HepG2 (cell line): ENCODE measurements around the gene UBXN6. TPM values are rescaled to one million over a fixed set of nuclear protein-coding genes. Genes with fewer than 3 reads are reported as not detected.

Experiments used
- ATAC-seq: fragments of 200-7000 bp; cut with Tn5 transposase; 3 replicates; pipeline ENCODE4 v1.9.1; 2020; ENCODE audit warnings: mild to moderate bottlenecking, moderate library complexity
- BruUV-seq: library from RNA; stranded (reverse); fragments of 400-500 nt; replicated peaks from 2 replicates; lab custom pipeline; 2021; lab: Mats Ljungman, UMichigan
- CTCF ChIA-PET: fragments of 300-600 bp; formaldehyde crosslinking; extraction: SDS; loops from one replicate; lab custom pipeline; 2021; ENCODE audit warnings: low total read pairs, inconsistent platforms, low intra/inter-chr PET ratio; lab: Yijun Ruan, JAX
- POLR2A ChIA-PET: fragments of 350-600 bp; sonication (Branson Sonifier 250); formaldehyde crosslinking; loops from one replicate; lab custom pipeline; 2020; ENCODE audit warnings: antibody characterized with exemption, inconsistent platforms; lab: Yijun Ruan, JAX
- DNase-seq: peaks from one replicate; pipeline ENCODE4 v3.0.0-alpha.2; 2015; ENCODE audit warnings: low spot score
- FAIRE-seq: peaks from 3 replicates; lab custom pipeline; 2011; peaks lifted over from hg19 to GRCh38; lab: Jason Lieb, UNC
- H2AFZ ChIP-seq: one replicate; pipeline ENCODE4 v1.6.1; 2011; ENCODE audit warnings: low read length, inconsistent platforms
- H3K27ac ChIP-seq: fragments of 300-600 bp; 3 replicates; pipeline ENCODE4 v1.8.0; 2011; ENCODE audit warnings: mixed run types, mild to moderate bottlenecking, mixed read lengths, low read length, inconsistent platforms; ENCODE audit not compliant: insufficient read depth; ENCODE audit errors: extremely low read length
- H3K27me3 ChIP-seq, 2 experiments: fragments of 200-600 bp in 1 of 2; 2 replicates in 1 of 2; 3 replicates in 1 of 2; pipeline versions ENCODE4 v1.6.0 to v1.8.0; 2011; ENCODE audit warnings: low read length in 2 of 2, mild to moderate bottlenecking in 2 of 2, moderate library complexity in 2 of 2, inconsistent platforms in 1 of 2; ENCODE audit not compliant: insufficient read depth in 2 of 2, control insufficient read depth in 1 of 2
- H3K36me3 ChIP-seq, 2 experiments: fragments of 200-600 bp in 1 of 2; replicated peaks in 1 of 2; 2 replicates in 1 of 2; 3 replicates in 1 of 2; pipeline versions ENCODE4 v1.5.1 to v1.8.0; 2011; ENCODE audit warnings: low read length in 2 of 2, inconsistent platforms in 1 of 2; ENCODE audit not compliant: insufficient read depth in 2 of 2, control insufficient read depth in 1 of 2
- H3K4me1 ChIP-seq: 2 replicates; pipeline ENCODE4 v1.5.1; 2012; ENCODE audit warnings: low read length, inconsistent platforms; ENCODE audit not compliant: insufficient read depth
- H3K4me2 ChIP-seq: 2 replicates; pipeline ENCODE4 v1.6.0; 2011; ENCODE audit warnings: low read depth, low read length, inconsistent platforms
- H3K4me3 ChIP-seq, 3 experiments: fragments of 200-600 bp in 1 of 3; sonication (generic), shearing (Covaris generic) in 1 of 3; replicated peaks in 1 of 3; 2 replicates each; pipeline ENCODE4 v1.5.1; 2011 to 2016; ENCODE audit warnings: low read length in 3 of 3, inconsistent platforms in 2 of 3, low read depth in 2 of 3, mild to moderate bottlenecking in 2 of 3, control low read depth in 1 of 3, mixed read lengths in 1 of 3; ENCODE audit not compliant: insufficient read depth in 1 of 3
- H3K79me2 ChIP-seq: one replicate; pipeline ENCODE4 v1.6.1; 2011; ENCODE audit warnings: low read length, inconsistent platforms; ENCODE audit not compliant: insufficient read depth
- H3K9ac ChIP-seq: 2 replicates; pipeline ENCODE4 v1.6.0; 2011; ENCODE audit warnings: mild to moderate bottlenecking, low read depth, low read length, inconsistent platforms; ENCODE audit not compliant: insufficient read depth
- H3K9me3 ChIP-seq: 2 replicates; pipeline ENCODE4 v1.5.1; 2012; ENCODE audit warnings: mild to moderate bottlenecking, low read length
- H4K20me1 ChIP-seq: 2 replicates; pipeline ENCODE4 v1.6.0; 2011; ENCODE audit warnings: inconsistent platforms, mild to moderate bottlenecking, low read length, moderate library complexity; ENCODE audit not compliant: insufficient read depth
- AGO2 ChIP-seq: fragments of 200-400 bp; formaldehyde crosslinking; optimal IDR thresholded peaks from 2 replicates; pipeline ENCODE3; 2017; ENCODE audit warnings: mild to moderate bottlenecking, low read depth, low read length, moderate library complexity
- ZMYM3 ChIP-seq: sonication (generic); formaldehyde crosslinking; IDR thresholded peaks from 2 replicates; pipeline ENCODE4 v1.5.1; 2020; ENCODE audit warnings: mild to moderate bottlenecking, missing genetic modification reagents
- WGBS: methylation state at CpG from one replicate; pipeline ENCODE4 v1.1.6; 2017; ENCODE audit warnings: low lambda C conversion rate; 5-methylcytosine and 5-hydroxymethylcytosine counted together
- in situ Hi-C: cut with HindIII; loops from 2 replicates; pipeline ENCODE4 v1.10.0; 2017; ENCODE audit warnings: low pct_unique_long_range_greater_than_20kb; ENCODE audit not compliant: extremely low pct_ligation_motif_present
- intact Hi-C: fragments of 100-400 bp; cut with micrococcal nuclease; formaldehyde crosslinking; loops from one replicate; pipeline ENCODE4 v1.10.0; 2022; ENCODE audit not compliant: unreplicated experiment
- polyA plus RNA-seq, 8 experiments: library from polyadenylated mRNA; depleted of rRNA in 3 of 8; stranded (reverse) in 7 of 8; unstranded in 1 of 8; fragments of >200 nt; fragmentation: Illumina TruSeq in 4 of 8; extraction: Trizol in 4 of 8; gene quantifications; 2 replicates each; pipeline versions ENCODE4 v1.2.1 to v1.2.3, GENCODE V29; 2011 to 2016; ENCODE audit warnings: low read depth in 4 of 8, missing spikeins in 1 of 8, mixed read lengths in 1 of 8; ENCODE audit not compliant: insufficient read depth in 1 of 8
- total RNA-seq, 5 experiments: library from RNA; depleted of rRNA; stranded (reverse); fragments of >200 nt; fragmentation: Illumina TruSeq; extraction: Trizol; gene quantifications; 2 replicates each; pipeline ENCODE4 v1.2.3, GENCODE V29; 2016; ENCODE audit warnings: low read depth in 1 of 5
- TF ChIP-seq, protein P1 (sequence below): sonication (generic); formaldehyde crosslinking; IDR thresholded peaks from 2 replicates; pipeline ENCODE4 v1.5.0; 2020; ENCODE audit warnings: missing genetic modification reagents
- TF ChIP-seq, protein P2 (sequence below): sonication (generic); formaldehyde crosslinking; IDR thresholded peaks from 2 replicates; pipeline ENCODE4 v1.8.0; 2022; ENCODE audit warnings: mild to moderate bottlenecking, missing genetic modification reagents

The UBXN6 gene
- total and polyA plus RNA-seq, 2 of the 13 experiments (the other 11 are each of a cell fraction or from before 2014, with no cell fraction given) = 34.9 to 35.5 TPM

- ATAC-seq = no peak
- no peaks in the 10 kb centered on the region for H3K79me2 ChIP-seq
- ChIA-PET POLR2A (no interaction called here), CTCF (no interaction called here)
- no TSS peak for BruUV-seq
- DNase-seq = no peak
- H4K20me1 ChIP-seq = no peaks in the 10 kb centered on the region
- intact Hi-C loops = no loop called here
- no peaks in the 10 kb centered on the region for H3K27me3 ChIP-seq
- in situ Hi-C loops = no loop called here
- 97% methylated on average over 32 of the region's 34 CpGs for WGBS
- H3K9ac ChIP-seq = no peak overlapping the region
- no peak overlapping the region for H3K4me3 ChIP-seq
- H3K36me3 ChIP-seq = peaks cover 4 to 12% of the 10 kb centered on the region in 2 experiments; a peak in 2 of 5 replicates
- H3K4me2 ChIP-seq = no peak overlapping the region
- no peaks in the 10 kb centered on the region for H3K4me1 ChIP-seq
- TF ChIP-seq AGO2 (peak; percentile 83), ZMYM3 (CRISPR knock-in tag) (0 out of 2 replicates have a peak, but pooled peaks have one; percentile 40)
- TF ChIP-seq, protein P1, sequence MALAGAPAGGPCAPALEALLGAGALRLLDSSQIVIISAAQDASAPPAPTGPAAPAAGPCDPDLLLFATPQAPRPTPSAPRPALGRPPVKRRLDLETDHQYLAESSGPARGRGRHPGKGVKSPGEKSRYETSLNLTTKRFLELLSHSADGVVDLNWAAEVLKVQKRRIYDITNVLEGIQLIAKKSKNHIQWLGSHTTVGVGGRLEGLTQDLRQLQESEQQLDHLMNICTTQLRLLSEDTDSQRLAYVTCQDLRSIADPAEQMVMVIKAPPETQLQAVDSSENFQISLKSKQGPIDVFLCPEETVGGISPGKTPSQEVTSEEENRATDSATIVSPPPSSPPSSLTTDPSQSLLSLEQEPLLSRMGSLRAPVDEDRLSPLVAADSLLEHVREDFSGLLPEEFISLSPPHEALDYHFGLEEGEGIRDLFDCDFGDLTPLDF (CRISPR knock-in tag) = no peak
- no peak for FAIRE-seq
- H2AFZ ChIP-seq = no peak overlapping the region
- no peaks in the 10 kb centered on the region for H3K9me3 ChIP-seq
- no peak overlapping the region for H3K27ac ChIP-seq
Observed at GRCh38 chr19:4505570-4506448, 48.2 kb upstream of the UBXN6 start.

DNA sequence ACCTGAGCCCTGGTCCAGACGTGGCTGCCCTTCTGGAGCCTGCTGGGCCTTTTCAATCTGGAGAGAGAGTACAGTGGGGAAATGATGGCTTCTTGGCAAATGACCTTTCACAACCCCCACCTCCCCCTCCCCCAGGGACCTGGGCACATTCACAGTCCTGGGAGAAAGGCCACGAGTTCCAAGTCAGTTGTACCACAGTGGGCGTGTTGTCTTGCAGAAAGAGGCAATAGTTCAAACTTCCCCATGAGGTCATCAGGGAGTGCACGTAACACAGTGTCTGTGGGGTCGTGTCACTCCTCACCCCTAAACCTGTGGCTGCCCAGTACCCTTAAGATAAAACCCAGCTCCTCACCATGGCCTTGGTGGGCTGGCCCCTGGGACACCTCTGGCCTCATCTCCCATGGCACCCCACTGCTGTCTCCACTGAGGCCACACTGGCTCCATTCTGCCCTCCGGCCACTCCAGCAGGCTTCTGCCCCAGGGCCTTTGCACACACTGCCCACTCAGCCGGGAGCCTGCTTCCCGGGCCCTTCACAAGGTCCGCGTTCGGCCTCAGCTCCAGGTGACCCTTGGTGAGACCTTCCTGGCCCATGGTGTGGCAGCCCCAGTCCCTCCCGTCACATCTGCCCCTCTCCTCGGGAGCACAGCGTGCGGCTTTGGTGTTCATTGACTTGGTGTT, 47.4 kb upstream of the UBXN6 start:
- 0 out of 2 replicates have a peak, but pooled peaks have one; percentile 19 for TF ChIP-seq ZMYM3 (CRISPR knock-in tag)
- TF ChIP-seq, protein P2, sequence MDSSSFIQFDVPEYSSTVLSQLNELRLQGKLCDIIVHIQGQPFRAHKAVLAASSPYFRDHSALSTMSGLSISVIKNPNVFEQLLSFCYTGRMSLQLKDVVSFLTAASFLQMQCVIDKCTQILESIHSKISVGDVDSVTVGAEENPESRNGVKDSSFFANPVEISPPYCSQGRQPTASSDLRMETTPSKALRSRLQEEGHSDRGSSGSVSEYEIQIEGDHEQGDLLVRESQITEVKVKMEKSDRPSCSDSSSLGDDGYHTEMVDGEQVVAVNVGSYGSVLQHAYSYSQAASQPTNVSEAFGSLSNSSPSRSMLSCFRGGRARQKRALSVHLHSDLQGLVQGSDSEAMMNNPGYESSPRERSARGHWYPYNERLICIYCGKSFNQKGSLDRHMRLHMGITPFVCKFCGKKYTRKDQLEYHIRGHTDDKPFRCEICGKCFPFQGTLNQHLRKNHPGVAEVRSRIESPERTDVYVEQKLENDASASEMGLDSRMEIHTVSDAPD (CRISPR knock-in tag) = no peak
- WGBS = 92% methylated on average over 12 of the region's 15 CpGs
- intact Hi-C loops = no loop called here
- no peak for DNase-seq
- Histone ChIP-seq H3K4me3 (no peak overlapping the region), H3K36me3 (peaks cover 4 to 15% of the 10 kb centered on the region in 2 experiments; a peak in 2 of 5 replicates), H3K9ac (no peak overlapping the region), H3K9me3 (no peaks in the 10 kb centered on the region), H3K27ac (no peak overlapping the region), H3K4me1 (no peaks in the 10 kb centered on the region), H3K27me3 (no peaks in the 10 kb centered on the region), H2AFZ (no peak overlapping the region), H3K4me2 (no peak overlapping the region), H3K79me2 (no peaks in the 10 kb centered on the region), H4K20me1 (no peaks in the 10 kb centered on the region)
- CTCF ChIA-PET = no interaction called here
- FAIRE-seq = no peak
- in situ Hi-C loops = no loop called here
- BruUV-seq = no TSS peak
- no peak for ATAC-seq
- POLR2A ChIA-PET = no interaction called here
